Astrocyte of the cerebellum (primary cell): ENCODE data around the gene SREK1.
"Not testable (repeated sequence)": the region's sequence is repeated elsewhere in the genome, so short reads cannot be mapped to it uniquely, and the experiment has no call there.

Experiments used
- DNase-seq: peaks from one replicate; pipeline ENCODE4 v3.0.0-alpha.2; 2011; ENCODE audit warnings: low read depth
- H3K4me3 ChIP-seq: 2 replicates; pipeline ENCODE4 v1.5.1; 2011; ENCODE audit warnings: mild to moderate bottlenecking, low read depth, low read length, moderate library complexity
- in situ Hi-C: cut with HindIII; loops from 2 replicates; pipeline ENCODE4 v1.10.0; 2017; ENCODE audit warnings: low sequenced_read_pairs
- TF ChIP-seq, protein P1 (sequence below): IDR thresholded peaks from 2 replicates; pipeline ENCODE4 v1.5.1; 2012; ENCODE audit warnings: low read length, low read depth, moderate library complexity, mild to moderate bottlenecking; ENCODE audit errors: missing control alignments

Gene SREK1

DNA sequence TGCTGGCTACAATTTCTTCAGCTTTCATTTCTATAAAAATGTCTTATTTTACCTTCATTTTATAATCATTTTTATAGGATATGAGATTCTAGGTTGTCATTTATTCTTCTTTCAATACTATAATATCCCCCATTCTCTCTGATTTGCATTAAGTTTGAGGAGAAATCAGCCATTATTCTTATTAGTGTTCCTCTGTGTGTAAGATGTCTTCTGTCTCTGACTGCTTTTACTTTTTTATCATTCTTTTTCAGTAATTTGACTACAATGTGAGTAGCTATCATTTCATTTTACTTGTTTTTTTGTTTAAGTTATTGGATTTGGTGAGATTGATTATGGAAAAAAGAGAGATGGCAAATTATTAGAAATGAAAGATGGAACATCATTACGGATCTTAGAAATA is 13.6 kb upstream of the SREK1 start:
- in situ Hi-C loops, result no loop called here
- TF ChIP-seq, protein P1, sequence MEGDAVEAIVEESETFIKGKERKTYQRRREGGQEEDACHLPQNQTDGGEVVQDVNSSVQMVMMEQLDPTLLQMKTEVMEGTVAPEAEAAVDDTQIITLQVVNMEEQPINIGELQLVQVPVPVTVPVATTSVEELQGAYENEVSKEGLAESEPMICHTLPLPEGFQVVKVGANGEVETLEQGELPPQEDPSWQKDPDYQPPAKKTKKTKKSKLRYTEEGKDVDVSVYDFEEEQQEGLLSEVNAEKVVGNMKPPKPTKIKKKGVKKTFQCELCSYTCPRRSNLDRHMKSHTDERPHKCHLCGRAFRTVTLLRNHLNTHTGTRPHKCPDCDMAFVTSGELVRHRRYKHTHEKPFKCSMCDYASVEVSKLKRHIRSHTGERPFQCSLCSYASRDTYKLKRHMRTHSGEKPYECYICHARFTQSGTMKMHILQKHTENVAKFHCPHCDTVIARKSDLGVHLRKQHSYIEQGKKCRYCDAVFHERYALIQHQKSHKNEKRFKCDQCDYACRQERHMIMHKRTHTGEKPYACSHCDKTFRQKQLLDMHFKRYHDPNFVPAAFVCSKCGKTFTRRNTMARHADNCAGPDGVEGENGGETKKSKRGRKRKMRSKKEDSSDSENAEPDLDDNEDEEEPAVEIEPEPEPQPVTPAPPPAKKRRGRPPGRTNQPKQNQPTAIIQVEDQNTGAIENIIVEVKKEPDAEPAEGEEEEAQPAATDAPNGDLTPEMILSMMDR, result no peak
- H3K4me3 ChIP-seq, result no peak overlapping the region
- no peak for DNase-seq

DNA sequence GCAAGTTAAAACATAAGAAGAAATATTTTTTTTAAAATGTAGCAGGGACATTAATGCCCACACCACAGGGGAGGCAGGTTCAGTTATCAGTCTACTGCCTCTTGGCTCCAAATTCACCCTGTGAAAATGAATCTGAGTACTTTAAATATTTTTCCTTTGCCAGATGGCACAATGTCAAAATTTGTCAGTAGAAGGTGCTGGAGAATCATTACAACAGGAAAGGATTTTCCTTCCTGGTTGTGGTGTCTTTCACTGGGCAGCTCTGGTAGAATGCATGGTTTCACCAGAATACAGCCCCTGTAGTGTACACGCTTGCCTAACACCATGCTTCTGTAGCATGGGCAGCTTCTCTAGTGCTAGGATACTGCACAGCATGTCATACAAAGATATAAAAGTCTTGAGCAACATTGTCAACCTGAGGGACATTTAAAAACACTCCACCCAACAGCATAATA is 9.7 kb upstream of the SREK1 start:
- H3K4me3 ChIP-seq, result no peak overlapping the region
- no peak for DNase-seq
- in situ Hi-C loops, result no loop called here
- TF ChIP-seq, protein P1, result no peak

DNA sequence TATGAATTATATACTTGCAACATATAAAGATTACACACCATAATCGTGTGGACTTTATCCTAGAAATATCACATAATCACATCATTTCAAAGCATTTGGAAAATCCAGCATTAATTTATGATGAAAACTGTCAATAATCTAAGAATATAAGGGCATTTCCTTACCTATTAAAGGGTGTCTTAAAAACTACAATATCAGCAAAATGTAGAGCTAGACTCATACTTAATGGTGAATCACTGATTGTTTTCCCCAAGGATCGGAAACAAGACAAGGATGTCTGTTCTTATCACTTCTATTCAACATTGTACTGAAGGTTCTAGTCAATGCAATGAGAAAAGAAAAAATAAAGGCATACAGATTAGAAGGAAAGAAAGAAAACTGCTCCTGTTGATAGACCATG is 8.0 kb upstream of the SREK1 start:
- no peak overlapping the region for H3K4me3 ChIP-seq
- DNase-seq, result no peak
- in situ Hi-C loops, result no loop called here
- TF ChIP-seq, protein P1, result no peak

DNA sequence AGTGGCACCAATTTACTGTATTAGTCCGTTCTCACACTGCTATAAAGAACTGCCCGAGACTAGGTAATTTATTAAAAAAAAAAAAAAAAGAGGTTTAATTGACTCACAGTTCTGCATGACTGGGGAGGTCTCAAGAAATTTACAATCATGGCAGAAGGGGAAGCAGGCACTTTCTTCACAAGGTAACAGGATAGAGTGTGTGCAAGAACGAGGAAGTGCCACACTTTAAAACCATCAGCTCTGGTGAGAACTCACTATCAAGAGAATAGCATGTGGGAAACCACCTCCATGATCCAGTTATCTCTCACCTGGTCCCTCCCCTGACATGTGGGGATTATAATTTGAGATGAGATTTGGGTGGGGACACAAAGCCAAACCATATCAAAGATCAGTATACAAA is 7.2 kb upstream of the SREK1 start:
- in situ Hi-C loops, H3K4me3 ChIP-seq, DNase-seq: not testable (repeated sequence)

DNA sequence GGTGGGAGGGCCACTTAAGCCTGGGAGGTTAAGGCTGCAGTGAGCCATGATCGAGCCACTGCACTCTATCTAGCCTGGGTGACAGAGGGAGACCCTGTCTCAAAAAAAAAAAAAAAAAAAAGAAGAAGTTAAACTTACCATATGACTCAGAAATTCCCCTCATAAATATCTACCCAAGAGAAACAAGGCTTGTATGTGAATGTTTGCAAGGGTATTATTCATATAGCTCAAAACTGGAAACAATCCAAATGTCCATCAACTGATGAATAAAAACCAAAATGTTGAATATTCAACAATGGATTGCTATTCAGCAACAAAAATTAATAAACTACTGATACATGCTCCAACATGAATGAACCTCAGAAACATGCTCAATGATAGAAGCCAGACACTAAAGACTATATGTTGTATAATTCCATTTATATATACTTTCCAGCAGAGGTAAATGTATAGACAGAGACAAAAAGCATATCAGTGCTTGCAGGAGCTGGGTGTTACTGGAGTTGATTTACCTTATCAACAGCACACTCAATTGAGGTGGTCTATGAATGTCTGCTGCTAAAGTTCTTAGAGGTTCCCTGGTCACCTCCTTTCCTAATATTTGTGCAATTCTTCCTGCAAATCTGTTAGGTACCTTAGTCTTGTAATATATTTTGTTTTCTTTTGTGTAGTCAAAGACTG is 5.3 kb upstream of the SREK1 start:
- in situ Hi-C loops, result no loop called here
- no peak overlapping the region for H3K4me3 ChIP-seq
- TF ChIP-seq, protein P1, result no peak
- no peak for DNase-seq

DNA sequence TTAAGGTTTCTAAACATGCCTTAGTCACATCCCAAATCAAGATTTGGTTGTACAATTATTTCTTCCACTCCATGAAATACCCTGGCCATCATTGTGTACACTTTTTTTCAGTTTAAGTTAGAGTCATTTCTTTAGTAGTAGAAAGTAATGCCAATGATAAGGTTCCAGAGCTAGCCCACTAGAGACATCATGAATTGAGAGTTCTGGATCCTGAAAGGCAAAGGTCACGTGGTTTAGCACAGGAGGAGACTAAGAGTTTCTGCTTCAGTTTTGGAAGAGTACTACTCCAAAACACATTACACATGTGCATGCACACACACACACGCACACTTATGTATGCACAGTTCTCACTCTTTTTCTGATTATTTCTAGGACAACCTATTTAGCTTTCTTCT is 4.8 kb upstream of the SREK1 start:
- no peak overlapping the region for H3K4me3 ChIP-seq
- in situ Hi-C loops, result no loop called here
- TF ChIP-seq, protein P1, result no peak
- no peak for DNase-seq

DNA sequence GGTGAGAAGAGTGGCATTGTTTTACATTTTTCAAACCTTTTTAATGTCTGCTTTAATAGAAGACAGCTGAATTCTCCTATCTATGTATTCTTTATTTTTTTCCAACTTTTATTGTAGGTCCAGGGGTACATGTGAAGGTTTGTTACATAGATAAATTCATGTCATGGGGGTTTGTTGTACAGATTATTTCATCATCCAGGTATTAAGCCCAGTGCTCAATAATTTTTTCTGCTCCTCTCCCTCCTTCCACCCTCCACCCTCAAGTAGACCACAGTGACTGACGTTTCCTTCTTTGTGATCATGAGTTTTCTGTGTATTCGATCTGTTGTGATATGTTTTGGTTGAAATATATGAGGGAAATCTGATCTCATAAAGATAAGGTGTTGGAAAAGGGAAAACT is 1.7 kb upstream of the SREK1 start:
- in situ Hi-C loops, result no loop called here
- TF ChIP-seq, protein P1, result no peak
- H3K4me3 ChIP-seq, result no peak overlapping the region
- no peak for DNase-seq
